Prostate gland (tissue), 2 donors: ENCODE measurements around the gene PTGES3. TPM values are rescaled to one million over a fixed set of nuclear protein-coding genes. Genes with fewer than 3 reads are reported as not detected.
"Not testable (repeated sequence)": the region's sequence is repeated elsewhere in the genome, so short reads cannot be mapped to it uniquely, and the experiment has no call there.

ENCODE experiments used
- DNase-seq: peaks from one replicate; pipeline ENCODE4 v3.0.0-alpha.2; 2019; ENCODE audit warnings: low spot score
- H3K27ac ChIP-seq, 2 donors: fragments of 200-600 bp; sonication (generic); 2 replicates each; pipeline ENCODE4 v1.5.1; 2017 to 2019
- H3K27me3 ChIP-seq: fragments of 200-600 bp; sonication (generic); replicated peaks from 2 replicates; pipeline ENCODE4 v1.5.1; 2019; ENCODE audit not compliant: insufficient read depth
- H3K36me3 ChIP-seq, 2 donors: fragments of 200-600 bp; sonication (generic); 1 replicate in 1 of 2; 2 replicates in 1 of 2; pipeline versions ENCODE4 v1.5.1 to v1.8.1; 2017 to 2019
- H3K4me1 ChIP-seq: fragments of 200-600 bp; sonication (generic); replicated peaks from 2 replicates; pipeline ENCODE4 v1.5.1; 2019
- H3K4me3 ChIP-seq, 2 donors: fragments of 200-600 bp; sonication (generic); 2 replicates each; pipeline ENCODE4 v1.5.1; 2017 to 2019
- H3K9me3 ChIP-seq: fragments of 200-600 bp; sonication (generic); 2 replicates; pipeline ENCODE4 v1.5.1; 2017
- CTCF ChIP-seq, 4 experiments: fragments of 200-600 bp in 2 of 4; fragments of 450-650 bp in 2 of 4; sonication (generic) in 2 of 4; IDR thresholded peaks; 1 replicate in 3 of 4; 2 replicates in 1 of 4; pipeline ENCODE4 v1.5.1; 2016 to 2019; ENCODE audit warnings: antibody characterized with exemption in 4 of 4, mild to moderate bottlenecking in 2 of 4, moderate library complexity in 2 of 4
- POLR2A ChIP-seq: fragments of 450-650 bp; IDR thresholded peaks from one replicate; pipeline ENCODE4 v1.6.1; 2016; ENCODE audit warnings: antibody characterized with exemption, mild to moderate bottlenecking
- POLR2AphosphoS5 ChIP-seq: sonication (generic); formaldehyde crosslinking; IDR thresholded peaks from one replicate; pipeline ENCODE4 v1.6.1; 2017; ENCODE audit warnings: antibody characterized with exemption
- WGBS: methylation state at CpG from one replicate; pipeline ENCODE4 v1.1.5; 2018; 5-methylcytosine and 5-hydroxymethylcytosine counted together
- intact Hi-C: fragments of 100-400 bp; cut with DNase I; formaldehyde crosslinking; loops from one replicate; pipeline ENCODE4 v1.14.2; 2022
- total RNA-seq, 2 donors: library from RNA; depleted of rRNA; stranded (reverse); fragments of >200 nt; gene quantifications; one replicate each; pipeline ENCODE4 v1.1.0, GENCODE V29; 2016

Gene PTGES3, protein sequence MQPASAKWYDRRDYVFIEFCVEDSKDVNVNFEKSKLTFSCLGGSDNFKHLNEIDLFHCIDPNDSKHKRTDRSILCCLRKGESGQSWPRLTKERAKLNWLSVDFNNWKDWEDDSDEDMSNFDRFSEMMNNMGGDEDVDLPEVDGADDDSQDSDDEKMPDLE
- total RNA-seq = 100 to 1,000 TPM in 1 of 2 donors, 10 to 100 TPM in 1; 94.6 to 125 TPM

GRCh38 chr12:56688129-56688845, at the start of gene PTGES3:
PTGES3 (minus strand) TSS chr12:56688284; CDS start chr12:56687999, 285 bp downstream.
- Histone ChIP-seq H3K27ac (peak within 1 kb of the TSS; percentile 100), H3K4me1 (no peaks in the 10 kb centered on the region), H3K4me3 (peak within 1 kb of the TSS; percentile 87 to 95), H3K9me3 (no peaks in the 10 kb centered on the region), H3K27me3 (no peaks in the 10 kb centered on the region), H3K36me3 (no peaks in the 10 kb centered on the region)
- peak in 1 of 4 experiments; percentile 36 for TF ChIP-seq CTCF (IDR thresholded peaks at IDR 0.05)
- TF ChIP-seq POLR2A = peak; percentile 93
- peak; percentile 98 for TF ChIP-seq POLR2AphosphoS5
- peak; percentile 96 for DNase-seq
- under 1% methylated on average over 58 of the region's 64 CpGs for WGBS
- intact Hi-C loops = loop anchor here (1.0 to 5.0 kb wide), 2 partner anchors 36 to 41 kb away; partner anchors contain the start of gene ATP5F1B

- intact Hi-C loops = loop anchor here (10.0 kb wide), 1 partner anchor 93 kb away; the partner anchor contains the start of gene BAZ2A
- Histone ChIP-seq H3K4me3 (no peak overlapping the region), H3K4me1 (peaks cover 3% of the 10 kb centered on the region), H3K36me3 (no peaks in the 10 kb centered on the region), H3K9me3 (no peaks in the 10 kb centered on the region), H3K27me3 (no peaks in the 10 kb centered on the region), H3K27ac (no peak overlapping the region)
- no peak for DNase-seq
- TF ChIP-seq POLR2AphosphoS5 (no peak), CTCF (IDR thresholded peaks at IDR 0.05) (no peak), POLR2A (no peak)
- WGBS = 97% methylated on average over 11 of the region's 11 CpGs
These were observed 40.2 kb upstream of the PTGES3 start for GRCh38 chr12:56728139-56728861.

DNA sequence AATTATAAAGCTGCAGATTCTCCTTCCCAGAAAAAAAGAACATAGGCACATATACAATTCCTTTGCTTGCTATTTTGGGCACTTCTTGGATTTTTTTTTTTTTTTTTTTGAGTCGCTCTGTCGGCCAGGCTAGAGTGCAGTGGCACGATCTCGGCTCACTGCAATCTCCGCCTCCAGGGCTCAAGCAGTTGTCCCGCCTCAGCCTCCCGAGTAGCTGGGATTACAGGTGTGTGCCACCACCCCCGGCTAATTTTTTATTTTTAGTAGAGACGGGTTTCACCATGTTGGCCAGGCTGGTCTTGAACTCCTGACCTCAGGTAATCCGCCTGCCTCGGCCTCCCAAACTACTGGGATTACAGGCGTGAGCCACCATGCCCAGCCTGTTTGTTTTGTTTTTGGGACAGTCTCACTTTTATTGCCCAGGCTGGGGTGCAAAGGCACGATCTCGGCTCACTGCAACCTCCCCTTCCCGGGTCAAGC, 38.2 kb upstream of the PTGES3 start:
- not testable (repeated sequence) for H3K4me3 ChIP-seq, H3K9me3 ChIP-seq, DNase-seq, H3K36me3 ChIP-seq, H3K27me3 ChIP-seq
- Histone ChIP-seq H3K4me1 (peaks cover 11% of the 10 kb centered on the region), H3K27ac (peak overlapping the region; percentile 94 to 96)
- 92% methylated on average over 15 of the region's 15 CpGs for WGBS
- intact Hi-C loops = loop anchor here (10.0 kb wide), 1 partner anchor 91 kb away; the partner anchor contains the start of gene BAZ2A

DNA sequence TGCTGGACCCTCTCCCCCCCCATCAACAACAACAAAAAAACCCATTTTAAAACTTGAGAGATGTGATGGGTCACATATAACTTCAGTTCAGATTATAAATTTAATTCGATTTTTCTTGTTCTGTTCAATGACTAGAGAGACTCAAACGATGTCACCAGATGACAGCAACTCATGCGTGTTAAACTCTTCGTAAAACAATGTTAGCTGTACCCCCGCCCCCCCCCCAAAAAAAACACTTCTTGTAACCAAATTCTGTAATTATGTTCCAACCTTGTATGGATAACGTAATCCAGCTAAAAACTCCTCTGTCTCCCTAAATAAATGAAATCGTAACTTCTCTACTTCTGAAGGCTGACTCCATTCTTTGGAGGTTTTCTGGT, 37.6 kb upstream of the PTGES3 start:
- 27% methylated on average over 7 of the region's 7 CpGs for WGBS
- DNase-seq = no peak
- H3K27me3 ChIP-seq = no peaks in the 10 kb centered on the region
- peaks cover 16% of the 10 kb centered on the region for H3K4me1 ChIP-seq
- no peak for TF ChIP-seq CTCF (IDR thresholded peaks at IDR 0.05)
- TF ChIP-seq POLR2A = no peak
- TF ChIP-seq POLR2AphosphoS5 = no peak
- no peaks in the 10 kb centered on the region for H3K9me3 ChIP-seq
- intact Hi-C loops = loop anchor here (10.0 kb wide), 1 partner anchor 91 kb away; the partner anchor contains the start of gene BAZ2A
- peak overlapping the region; percentile 94 to 96 for H3K27ac ChIP-seq
- no peaks in the 10 kb centered on the region for H3K36me3 ChIP-seq
- peak overlapping the region; percentile 69 to 75 for H3K4me3 ChIP-seq
